ENCODE data around the gene ANP32D.

Gene ANP32D

DNA sequence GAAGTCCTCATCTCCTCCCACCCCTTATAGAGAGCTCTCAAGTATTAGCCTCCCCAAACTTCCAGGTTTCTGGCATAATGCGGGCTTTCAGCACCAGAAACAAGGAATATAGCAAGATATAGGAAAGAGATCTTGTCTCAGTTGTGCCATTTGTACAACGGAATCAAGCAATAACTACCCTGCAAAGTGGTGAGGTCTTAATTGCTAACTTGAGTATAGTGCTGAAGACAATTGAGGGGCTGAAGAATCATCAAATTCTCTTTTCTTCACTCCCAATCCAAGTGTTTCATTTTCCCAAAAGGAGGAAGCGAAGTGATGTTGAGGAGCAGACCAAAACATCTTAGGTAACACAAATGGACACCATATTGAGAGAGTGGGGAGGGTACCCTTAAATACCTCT, 26.8 kb upstream of the ANP32D start:
- ATAC-seq: no peak
- no peak for TF ChIP-seq ZNF70 (CRISPR knock-in tag; IDR thresholded peaks at IDR 0.05)

DNA sequence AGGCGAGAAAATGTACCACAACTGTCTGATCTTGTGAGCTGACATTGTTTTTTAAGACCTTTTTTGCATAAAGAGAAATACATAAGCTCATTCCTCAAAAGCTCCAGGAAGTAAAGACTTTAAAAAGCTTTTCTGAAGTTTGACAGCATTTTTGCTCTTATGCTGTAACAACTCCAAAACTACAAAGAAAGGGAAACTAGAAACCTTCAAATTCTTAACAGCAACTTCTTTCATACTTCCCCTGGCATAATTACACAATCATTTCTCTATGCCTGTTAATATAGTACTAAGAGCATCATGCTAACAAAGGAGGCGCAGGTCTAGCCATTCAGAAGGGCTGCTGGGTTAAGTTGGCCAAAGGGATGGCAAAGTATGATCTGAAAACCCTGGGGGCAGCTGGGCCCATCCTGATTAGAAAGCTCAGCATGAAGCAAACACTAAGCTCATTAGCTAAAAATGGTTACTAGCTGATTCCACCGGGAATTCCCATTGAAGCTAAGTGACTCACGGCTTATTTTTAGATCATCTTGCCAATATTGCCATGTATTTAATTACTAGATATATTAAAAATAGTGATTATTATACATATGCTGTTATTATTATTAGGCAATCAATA, 26.1 kb upstream of the ANP32D start:
- no peak for TF ChIP-seq RARB (CRISPR knock-in tag; IDR thresholded peaks at IDR 0.05)
- TF ChIP-seq, protein P1, sequence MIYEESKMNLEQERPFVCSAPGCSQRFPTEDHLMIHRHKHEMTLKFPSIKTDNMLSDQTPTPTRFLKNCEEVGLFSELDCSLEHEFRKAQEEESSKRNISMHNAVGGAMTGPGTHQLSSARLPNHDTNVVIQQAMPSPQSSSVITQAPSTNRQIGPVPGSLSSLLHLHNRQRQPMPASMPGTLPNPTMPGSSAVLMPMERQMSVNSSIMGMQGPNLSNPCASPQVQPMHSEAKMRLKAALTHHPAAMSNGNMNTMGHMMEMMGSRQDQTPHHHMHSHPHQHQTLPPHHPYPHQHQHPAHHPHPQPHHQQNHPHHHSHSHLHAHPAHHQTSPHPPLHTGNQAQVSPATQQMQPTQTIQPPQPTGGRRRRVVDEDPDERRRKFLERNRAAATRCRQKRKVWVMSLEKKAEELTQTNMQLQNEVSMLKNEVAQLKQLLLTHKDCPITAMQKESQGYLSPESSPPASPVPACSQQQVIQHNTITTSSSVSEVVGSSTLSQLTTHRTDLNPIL (CRISPR knock-in tag; IDR thresholded peaks at IDR 0.05; ENCODE audit: low read depth): no peak
- TF ChIP-seq, protein P2, sequence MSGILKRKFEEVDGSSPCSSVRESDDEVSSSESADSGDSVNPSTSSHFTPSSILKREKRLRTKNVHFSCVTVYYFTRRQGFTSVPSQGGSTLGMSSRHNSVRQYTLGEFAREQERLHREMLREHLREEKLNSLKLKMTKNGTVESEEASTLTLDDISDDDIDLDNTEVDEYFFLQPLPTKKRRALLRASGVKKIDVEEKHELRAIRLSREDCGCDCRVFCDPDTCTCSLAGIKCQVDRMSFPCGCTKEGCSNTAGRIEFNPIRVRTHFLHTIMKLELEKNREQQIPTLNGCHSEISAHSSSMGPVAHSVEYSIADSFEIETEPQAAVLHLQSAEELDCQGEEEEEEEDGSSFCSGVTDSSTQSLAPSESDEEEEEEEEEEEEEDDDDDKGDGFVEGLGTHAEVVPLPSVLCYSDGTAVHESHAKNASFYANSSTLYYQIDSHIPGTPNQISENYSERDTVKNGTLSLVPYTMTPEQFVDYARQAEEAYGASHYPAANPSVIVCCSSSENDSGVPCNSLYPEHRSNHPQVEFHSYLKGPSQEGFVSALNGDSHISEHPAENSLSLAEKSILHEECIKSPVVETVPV (CRISPR knock-in tag; IDR thresholded peaks at IDR 0.05): no peak
- TF ChIP-seq ARNTL (CRISPR knock-in tag; IDR thresholded peaks at IDR 0.05; ENCODE audit: borderline replicate concordance, low read depth): no peak
- no peak for TF ChIP-seq ZNF565 (CRISPR knock-in tag; conservative IDR thresholded peaks at IDR 0.05; ENCODE audit: low read depth)
- TF ChIP-seq OSR1 (CRISPR knock-in tag; IDR thresholded peaks at IDR 0.05): no peak
- TF ChIP-seq, protein P3, sequence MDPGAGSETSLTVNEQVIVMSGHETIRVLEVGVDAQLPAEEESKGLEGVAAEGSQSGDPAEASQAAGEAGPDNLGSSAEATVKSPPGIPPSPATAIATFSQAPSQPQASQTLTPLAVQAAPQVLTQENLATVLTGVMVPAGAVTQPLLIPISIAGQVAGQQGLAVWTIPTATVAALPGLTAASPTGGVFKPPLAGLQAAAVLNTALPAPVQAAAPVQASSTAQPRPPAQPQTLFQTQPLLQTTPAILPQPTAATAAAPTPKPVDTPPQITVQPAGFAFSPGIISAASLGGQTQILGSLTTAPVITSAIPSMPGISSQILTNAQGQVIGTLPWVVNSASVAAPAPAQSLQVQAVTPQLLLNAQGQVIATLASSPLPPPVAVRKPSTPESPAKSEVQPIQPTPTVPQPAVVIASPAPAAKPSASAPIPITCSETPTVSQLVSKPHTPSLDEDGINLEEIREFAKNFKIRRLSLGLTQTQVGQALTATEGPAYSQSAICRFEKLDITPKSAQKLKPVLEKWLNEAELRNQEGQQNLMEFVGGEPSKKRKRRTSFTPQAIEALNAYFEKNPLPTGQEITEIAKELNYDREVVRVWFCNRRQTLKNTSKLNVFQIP (CRISPR knock-in tag; IDR thresholded peaks at IDR 0.05; ENCODE audit: borderline replicate concordance, low read depth): no peak
- TF ChIP-seq ESRRG (CRISPR knock-in tag; IDR thresholded peaks at IDR 0.05): no peak
- no peak for TF ChIP-seq BACH2 (CRISPR knock-in tag; IDR thresholded peaks at IDR 0.05; ENCODE audit: borderline replicate concordance)
- TF ChIP-seq CSDC2 (CRISPR knock-in tag; IDR thresholded peaks at IDR 0.05): no peak
- TF ChIP-seq TOX (CRISPR knock-in tag; IDR thresholded peaks at IDR 0.05; ENCODE audit: borderline replicate concordance): no peak
- TF ChIP-seq ZFP3 (CRISPR knock-in tag; IDR thresholded peaks at IDR 0.05): no peak
- TF ChIP-seq SNAI2 (CRISPR knock-in tag; IDR thresholded peaks at IDR 0.05): no peak
- no peak for ATAC-seq

DNA sequence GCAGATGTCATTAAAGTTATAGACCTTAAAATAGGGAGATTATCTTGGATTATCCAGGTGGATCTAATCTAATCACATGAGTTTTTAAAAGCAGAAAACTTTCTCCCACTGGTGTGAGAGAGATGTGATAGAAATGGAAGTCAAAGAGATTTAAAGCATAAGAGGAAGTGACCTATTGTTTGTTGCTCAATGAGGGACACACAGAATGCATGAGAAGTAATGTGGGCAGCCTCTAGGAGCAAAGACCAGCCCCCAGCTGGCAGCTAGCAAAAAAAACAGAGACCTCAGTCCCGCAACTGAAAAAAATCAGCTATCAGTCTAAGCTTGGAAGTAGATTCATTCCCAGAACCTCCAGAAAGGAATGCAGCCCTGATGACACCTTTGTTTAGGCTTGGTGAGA, 24.6 kb upstream of the ANP32D start:
- no peak for ATAC-seq
- TF ChIP-seq, protein P3 (CRISPR knock-in tag; IDR thresholded peaks at IDR 0.05; ENCODE audit: borderline replicate concordance, low read depth): no peak
- TF ChIP-seq OSR1 (CRISPR knock-in tag; IDR thresholded peaks at IDR 0.05) (no peak), ZFP30 (CRISPR knock-in tag; IDR thresholded peaks at IDR 0.05) (no peak), BACH2 (CRISPR knock-in tag; IDR thresholded peaks at IDR 0.05; ENCODE audit: borderline replicate concordance) (no peak), ARNTL (CRISPR knock-in tag; IDR thresholded peaks at IDR 0.05; ENCODE audit: borderline replicate concordance, low read depth) (no peak), TCF4 (CRISPR knock-in tag; IDR thresholded peaks at IDR 0.05; ENCODE audit: borderline replicate concordance) (no peak), ESRRG (CRISPR knock-in tag; IDR thresholded peaks at IDR 0.05) (no peak), ZC3H10 (CRISPR knock-in tag; IDR thresholded peaks at IDR 0.05) (no peak), TOX (CRISPR knock-in tag; IDR thresholded peaks at IDR 0.05; ENCODE audit: borderline replicate concordance) (no peak), ZNF70 (CRISPR knock-in tag; IDR thresholded peaks at IDR 0.05) (no peak)
- TF ChIP-seq, protein P2 (CRISPR knock-in tag; IDR thresholded peaks at IDR 0.05): no peak
- TF ChIP-seq, protein P4, sequence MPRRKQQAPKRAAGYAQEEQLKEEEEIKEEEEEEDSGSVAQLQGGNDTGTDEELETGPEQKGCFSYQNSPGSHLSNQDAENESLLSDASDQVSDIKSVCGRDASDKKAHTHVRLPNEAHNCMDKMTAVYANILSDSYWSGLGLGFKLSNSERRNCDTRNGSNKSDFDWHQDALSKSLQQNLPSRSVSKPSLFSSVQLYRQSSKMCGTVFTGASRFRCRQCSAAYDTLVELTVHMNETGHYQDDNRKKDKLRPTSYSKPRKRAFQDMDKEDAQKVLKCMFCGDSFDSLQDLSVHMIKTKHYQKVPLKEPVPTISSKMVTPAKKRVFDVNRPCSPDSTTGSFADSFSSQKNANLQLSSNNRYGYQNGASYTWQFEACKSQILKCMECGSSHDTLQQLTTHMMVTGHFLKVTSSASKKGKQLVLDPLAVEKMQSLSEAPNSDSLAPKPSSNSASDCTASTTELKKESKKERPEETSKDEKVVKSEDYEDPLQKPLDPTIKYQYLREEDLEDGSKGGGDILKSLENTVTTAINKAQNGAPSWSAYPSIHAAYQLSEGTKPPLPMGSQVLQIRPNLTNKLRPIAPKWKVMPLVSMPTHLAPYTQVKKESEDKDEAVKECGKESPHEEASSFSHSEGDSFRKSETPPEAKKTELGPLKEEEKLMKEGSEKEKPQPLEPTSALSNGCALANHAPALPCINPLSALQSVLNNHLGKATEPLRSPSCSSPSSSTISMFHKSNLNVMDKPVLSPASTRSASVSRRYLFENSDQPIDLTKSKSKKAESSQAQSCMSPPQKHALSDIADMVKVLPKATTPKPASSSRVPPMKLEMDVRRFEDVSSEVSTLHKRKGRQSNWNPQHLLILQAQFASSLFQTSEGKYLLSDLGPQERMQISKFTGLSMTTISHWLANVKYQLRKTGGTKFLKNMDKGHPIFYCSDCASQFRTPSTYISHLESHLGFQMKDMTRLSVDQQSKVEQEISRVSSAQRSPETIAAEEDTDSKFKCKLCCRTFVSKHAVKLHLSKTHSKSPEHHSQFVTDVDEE (CRISPR knock-in tag; IDR thresholded peaks at IDR 0.05): no peak
- TF ChIP-seq, protein P1 (CRISPR knock-in tag; IDR thresholded peaks at IDR 0.05; ENCODE audit: low read depth): no peak
- TF ChIP-seq, protein P5, sequence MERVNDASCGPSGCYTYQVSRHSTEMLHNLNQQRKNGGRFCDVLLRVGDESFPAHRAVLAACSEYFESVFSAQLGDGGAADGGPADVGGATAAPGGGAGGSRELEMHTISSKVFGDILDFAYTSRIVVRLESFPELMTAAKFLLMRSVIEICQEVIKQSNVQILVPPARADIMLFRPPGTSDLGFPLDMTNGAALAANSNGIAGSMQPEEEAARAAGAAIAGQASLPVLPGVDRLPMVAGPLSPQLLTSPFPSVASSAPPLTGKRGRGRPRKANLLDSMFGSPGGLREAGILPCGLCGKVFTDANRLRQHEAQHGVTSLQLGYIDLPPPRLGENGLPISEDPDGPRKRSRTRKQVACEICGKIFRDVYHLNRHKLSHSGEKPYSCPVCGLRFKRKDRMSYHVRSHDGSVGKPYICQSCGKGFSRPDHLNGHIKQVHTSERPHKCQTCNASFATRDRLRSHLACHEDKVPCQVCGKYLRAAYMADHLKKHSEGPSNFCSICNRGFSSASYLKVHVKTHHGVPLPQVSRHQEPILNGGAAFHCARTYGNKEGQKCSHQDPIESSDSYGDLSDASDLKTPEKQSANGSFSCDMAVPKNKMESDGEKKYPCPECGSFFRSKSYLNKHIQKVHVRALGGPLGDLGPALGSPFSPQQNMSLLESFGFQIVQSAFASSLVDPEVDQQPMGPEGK (CRISPR knock-in tag; IDR thresholded peaks at IDR 0.05; ENCODE audit: borderline replicate concordance): no peak

All from SK-N-SH treated with all-trans-retinoic acid at 6 μM for 48 hours (cell line).